SK-N-SH treated with all-trans-retinoic acid at 6 μM for 48 hours (cell line): ENCODE data around the gene RPS23.

Experiments used
- ATAC-seq: fragments of 200-7000 bp; cut with Tn5 transposase; 3 replicates; pipeline ENCODE4 v1.9.1; 2020; ENCODE audit warnings: mild to moderate bottlenecking, moderate library complexity
- BACH2 ChIP-seq: fragments of 250-450 bp; sonication (Bioruptor Pico); IDR thresholded peaks from 2 replicates; pipeline ENCODE4 v1.9.0; 2021; ENCODE audit warnings: mild to moderate bottlenecking, borderline replicate concordance
- CSDC2 ChIP-seq: fragments of 250-450 bp; sonication (Bioruptor Pico); IDR thresholded peaks from 2 replicates; pipeline ENCODE4 v1.5.0; 2020; ENCODE audit warnings: mild to moderate bottlenecking, moderate library complexity
- ESRRG ChIP-seq: fragments of 250-450 bp; sonication (Bioruptor Pico); IDR thresholded peaks from 2 replicates; pipeline ENCODE4 v1.6.1; 2021; ENCODE audit warnings: mild to moderate bottlenecking
- ISL1 ChIP-seq: fragments of 250-450 bp; sonication (Bioruptor Pico); IDR thresholded peaks from 2 replicates; pipeline ENCODE4 v2.1.2; 2022; ENCODE audit warnings: mild to moderate bottlenecking, moderate library complexity
- OSR1 ChIP-seq: fragments of 250-450 bp; sonication (Bioruptor Pico); IDR thresholded peaks from 2 replicates; pipeline ENCODE4 v1.8.0; 2022; ENCODE audit warnings: moderate library complexity, mild to moderate bottlenecking, inconsistent platforms
- POU6F1 ChIP-seq: fragments of 250-450 bp; sonication (Bioruptor Pico); IDR thresholded peaks from 2 replicates; pipeline ENCODE4 v1.8.0; 2021; ENCODE audit warnings: low read depth, mild to moderate bottlenecking, moderate library complexity, borderline replicate concordance
- RARB ChIP-seq: fragments of 250-450 bp; sonication (Bioruptor Pico); IDR thresholded peaks from 2 replicates; pipeline ENCODE4 v1.8.0; 2021; ENCODE audit warnings: mild to moderate bottlenecking, moderate library complexity
- SNAI2 ChIP-seq: fragments of 250-450 bp; sonication (Bioruptor Pico); IDR thresholded peaks from 2 replicates; pipeline ENCODE4 v1.5.0; 2020; ENCODE audit warnings: mild to moderate bottlenecking, moderate library complexity
- TOX ChIP-seq: fragments of 250-450 bp; sonication (Bioruptor Pico); IDR thresholded peaks from 2 replicates; pipeline ENCODE4 v1.8.0; 2021; ENCODE audit warnings: mild to moderate bottlenecking, moderate library complexity, borderline replicate concordance
- TSHZ2 ChIP-seq: fragments of 250-450 bp; sonication (Bioruptor Pico); IDR thresholded peaks from 2 replicates; pipeline ENCODE4 v1.5.0; 2020; ENCODE audit warnings: mild to moderate bottlenecking, moderate library complexity
- ZC3H10 ChIP-seq: fragments of 250-450 bp; sonication (Bioruptor Pico); IDR thresholded peaks from 2 replicates; pipeline ENCODE4 v1.5.1; 2021; ENCODE audit warnings: mild to moderate bottlenecking, moderate library complexity
- ZFP3 ChIP-seq: fragments of 250-450 bp; sonication (Bioruptor Pico); IDR thresholded peaks from 2 replicates; pipeline ENCODE4 v1.5.0; 2020; ENCODE audit warnings: mild to moderate bottlenecking, moderate library complexity
- ZFP30 ChIP-seq: fragments of 450-650 bp; formaldehyde crosslinking; IDR thresholded peaks from 2 replicates; pipeline ENCODE4 v1.5.0; 2022; ENCODE audit warnings: mild to moderate bottlenecking, moderate library complexity
- ZNF565 ChIP-seq: fragments of 450-650 bp; formaldehyde crosslinking; conservative IDR thresholded peaks from 2 replicates; pipeline ENCODE4 v1.5.0; 2020; ENCODE audit warnings: low read depth, mild to moderate bottlenecking, moderate library complexity
- ZNF70 ChIP-seq: fragments of 450-650 bp; formaldehyde crosslinking; IDR thresholded peaks from 2 replicates; pipeline ENCODE4 v1.5.0; 2020; ENCODE audit warnings: mild to moderate bottlenecking, moderate library complexity
- ZNF8 ChIP-seq: fragments of 450-650 bp; formaldehyde crosslinking; IDR thresholded peaks from 2 replicates; pipeline ENCODE4 v1.5.0; 2020; ENCODE audit warnings: mild to moderate bottlenecking, moderate library complexity
- TF ChIP-seq, protein P1 (sequence below): fragments of 250-450 bp; sonication (Bioruptor Pico); IDR thresholded peaks from 2 replicates; pipeline ENCODE4 v1.5.1; 2020; ENCODE audit warnings: low read depth, mild to moderate bottlenecking, moderate library complexity
- TF ChIP-seq, protein P2 (sequence below): fragments of 250-450 bp; sonication (Bioruptor Pico); IDR thresholded peaks from 2 replicates; pipeline ENCODE4 v1.8.0; 2020; ENCODE audit warnings: mild to moderate bottlenecking, moderate library complexity, borderline replicate concordance

The RPS23 gene

DNA sequence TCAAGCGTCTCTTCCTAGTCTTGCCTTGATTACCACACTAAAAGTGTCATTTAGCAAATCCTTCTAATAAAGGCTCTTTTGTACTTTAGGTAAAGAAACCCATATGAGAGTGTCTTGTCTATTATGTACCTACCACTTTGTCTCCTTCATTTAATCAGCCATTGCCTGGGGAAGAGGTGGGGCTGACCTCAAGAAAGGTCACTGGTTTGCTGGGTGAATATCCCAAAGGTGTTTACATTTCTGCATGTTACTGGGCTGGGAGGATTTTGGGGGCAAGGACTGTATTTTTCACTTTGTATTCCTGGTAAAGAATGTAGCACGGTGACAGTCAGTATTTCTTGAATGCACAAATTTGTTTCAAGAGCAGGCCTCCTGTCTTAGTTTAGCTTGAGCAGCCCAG, 11.9 kb upstream of the RPS23 start:
- ATAC-seq: no peak
- TF ChIP-seq SNAI2 (CRISPR knock-in tag) (no peak), TSHZ2 (CRISPR knock-in tag) (no peak), ZFP30 (no peak), POU6F1 (CRISPR knock-in tag) (no peak), ZNF70 (CRISPR knock-in tag) (no peak), ESRRG (no peak), OSR1 (CRISPR knock-in tag) (no peak), ZFP3 (CRISPR knock-in tag) (no peak), ZNF8 (no peak), ISL1 (CRISPR knock-in tag) (no peak), RARB (CRISPR knock-in tag) (no peak)
- TF ChIP-seq, protein P1, sequence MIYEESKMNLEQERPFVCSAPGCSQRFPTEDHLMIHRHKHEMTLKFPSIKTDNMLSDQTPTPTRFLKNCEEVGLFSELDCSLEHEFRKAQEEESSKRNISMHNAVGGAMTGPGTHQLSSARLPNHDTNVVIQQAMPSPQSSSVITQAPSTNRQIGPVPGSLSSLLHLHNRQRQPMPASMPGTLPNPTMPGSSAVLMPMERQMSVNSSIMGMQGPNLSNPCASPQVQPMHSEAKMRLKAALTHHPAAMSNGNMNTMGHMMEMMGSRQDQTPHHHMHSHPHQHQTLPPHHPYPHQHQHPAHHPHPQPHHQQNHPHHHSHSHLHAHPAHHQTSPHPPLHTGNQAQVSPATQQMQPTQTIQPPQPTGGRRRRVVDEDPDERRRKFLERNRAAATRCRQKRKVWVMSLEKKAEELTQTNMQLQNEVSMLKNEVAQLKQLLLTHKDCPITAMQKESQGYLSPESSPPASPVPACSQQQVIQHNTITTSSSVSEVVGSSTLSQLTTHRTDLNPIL: no peak

GRCh38 chr5:82287625-82288024, 9.5 kb upstream of the RPS23 start:
- no peak for ATAC-seq
- TF ChIP-seq BACH2 (CRISPR knock-in tag) (no peak), ZNF70 (CRISPR knock-in tag) (no peak), TOX (no peak), ZNF565 (CRISPR knock-in tag) (no peak), SNAI2 (CRISPR knock-in tag) (no peak), ZC3H10 (no peak), RARB (CRISPR knock-in tag) (no peak)
- TF ChIP-seq, protein P2, sequence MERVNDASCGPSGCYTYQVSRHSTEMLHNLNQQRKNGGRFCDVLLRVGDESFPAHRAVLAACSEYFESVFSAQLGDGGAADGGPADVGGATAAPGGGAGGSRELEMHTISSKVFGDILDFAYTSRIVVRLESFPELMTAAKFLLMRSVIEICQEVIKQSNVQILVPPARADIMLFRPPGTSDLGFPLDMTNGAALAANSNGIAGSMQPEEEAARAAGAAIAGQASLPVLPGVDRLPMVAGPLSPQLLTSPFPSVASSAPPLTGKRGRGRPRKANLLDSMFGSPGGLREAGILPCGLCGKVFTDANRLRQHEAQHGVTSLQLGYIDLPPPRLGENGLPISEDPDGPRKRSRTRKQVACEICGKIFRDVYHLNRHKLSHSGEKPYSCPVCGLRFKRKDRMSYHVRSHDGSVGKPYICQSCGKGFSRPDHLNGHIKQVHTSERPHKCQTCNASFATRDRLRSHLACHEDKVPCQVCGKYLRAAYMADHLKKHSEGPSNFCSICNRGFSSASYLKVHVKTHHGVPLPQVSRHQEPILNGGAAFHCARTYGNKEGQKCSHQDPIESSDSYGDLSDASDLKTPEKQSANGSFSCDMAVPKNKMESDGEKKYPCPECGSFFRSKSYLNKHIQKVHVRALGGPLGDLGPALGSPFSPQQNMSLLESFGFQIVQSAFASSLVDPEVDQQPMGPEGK: no peak
- TF ChIP-seq, protein P1: no peak

DNA sequence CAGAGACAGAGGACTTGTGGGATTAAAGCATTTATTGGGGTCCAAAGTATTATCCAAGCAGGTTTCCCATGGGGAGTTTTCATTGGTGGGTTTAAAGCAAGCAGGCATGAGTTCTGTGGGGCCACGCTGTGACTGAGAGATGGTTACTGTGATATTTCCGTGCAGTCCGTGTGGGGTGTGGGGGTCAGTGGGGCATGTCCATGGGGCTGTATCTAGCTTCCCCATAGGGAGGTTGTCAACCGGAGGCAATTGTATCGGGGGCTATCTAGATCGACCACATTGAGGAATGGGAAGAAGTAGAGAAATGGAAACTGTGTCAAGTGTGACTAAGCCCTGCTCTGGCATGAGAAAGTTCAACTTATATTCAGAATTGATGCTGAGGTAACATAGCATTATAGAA, 7.1 kb upstream of the RPS23 start:
- ATAC-seq: no peak
- TF ChIP-seq OSR1 (CRISPR knock-in tag): no peak

GRCh38 chr5:82283893-82284292, 5.7 kb upstream of the RPS23 start:
- no peak for ATAC-seq
- TF ChIP-seq ZNF565 (CRISPR knock-in tag) (no peak), ZFP3 (CRISPR knock-in tag) (no peak), POU6F1 (CRISPR knock-in tag) (no peak), CSDC2 (CRISPR knock-in tag) (no peak)
